NCI-H2081 treated with DMSO at 0.1 percent for 48 hours (cell line): Measurements from ENCODE around the gene SHISAL2A.

Experiments used
- DNase-seq: peaks from one replicate; lab custom pipeline; 2025; lab: John Stamatoyannopoulos, UW

The SHISAL2A gene

DNA sequence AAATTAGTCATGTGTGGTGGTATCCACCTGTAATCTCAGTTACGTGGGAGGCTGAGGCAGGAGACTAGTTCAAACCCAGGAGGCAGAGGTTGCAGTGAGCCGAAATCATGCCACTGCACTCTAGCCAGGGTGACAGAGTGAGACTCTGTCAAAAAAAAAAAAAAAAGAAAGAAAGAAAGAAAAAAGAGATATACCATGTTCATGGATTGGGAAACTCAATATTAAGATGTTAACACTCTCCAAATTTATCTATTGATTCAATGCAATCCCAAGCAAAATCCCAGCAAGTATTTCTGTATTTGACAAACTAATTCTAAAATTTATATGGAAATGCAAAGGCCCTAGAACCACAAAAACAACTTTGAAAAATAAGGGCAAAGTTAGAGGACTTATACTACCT is 11.0 kb upstream of the SHISAL2A start:
- DNase-seq, result no peak

DNA sequence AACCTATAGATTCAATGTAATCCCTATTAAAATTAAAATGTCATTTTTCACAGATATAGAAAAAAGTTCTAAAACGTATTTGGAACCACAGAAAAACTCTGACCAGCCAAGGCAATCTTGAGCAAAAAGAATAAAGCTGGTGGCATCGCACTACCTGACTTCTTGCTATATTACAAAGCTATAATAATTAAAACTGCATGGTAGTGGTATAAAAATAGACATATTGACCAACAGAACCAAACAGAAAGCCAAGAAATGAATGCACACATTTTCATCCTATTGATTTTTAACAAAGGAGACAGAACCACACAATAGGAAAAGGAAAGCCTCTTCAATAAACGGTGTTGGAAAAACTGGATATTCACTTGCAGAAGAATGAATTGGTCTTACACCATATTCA is 9.2 kb upstream of the SHISAL2A start:
- no peak for DNase-seq

DNA sequence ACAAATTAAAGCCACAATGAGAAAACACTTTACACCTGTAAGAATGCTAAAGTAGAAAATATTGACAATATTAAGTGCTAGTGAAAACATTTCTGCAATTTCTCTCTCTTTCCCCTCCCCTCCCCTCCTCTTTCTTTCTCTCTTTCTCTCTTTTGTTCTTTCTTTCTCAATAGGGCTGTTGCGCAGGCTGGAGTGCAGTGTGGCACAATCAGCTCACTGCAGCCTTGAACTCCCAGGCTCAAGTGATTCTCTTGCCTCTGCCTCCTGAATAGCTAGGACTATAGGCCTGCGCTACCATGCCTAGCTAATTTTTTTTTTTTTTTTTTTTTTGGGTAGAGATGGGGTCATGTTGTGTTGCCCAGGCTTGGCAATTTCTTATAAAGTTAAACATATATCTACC is 5.9 kb upstream of the SHISAL2A start:
- DNase-seq, result no peak

DNA sequence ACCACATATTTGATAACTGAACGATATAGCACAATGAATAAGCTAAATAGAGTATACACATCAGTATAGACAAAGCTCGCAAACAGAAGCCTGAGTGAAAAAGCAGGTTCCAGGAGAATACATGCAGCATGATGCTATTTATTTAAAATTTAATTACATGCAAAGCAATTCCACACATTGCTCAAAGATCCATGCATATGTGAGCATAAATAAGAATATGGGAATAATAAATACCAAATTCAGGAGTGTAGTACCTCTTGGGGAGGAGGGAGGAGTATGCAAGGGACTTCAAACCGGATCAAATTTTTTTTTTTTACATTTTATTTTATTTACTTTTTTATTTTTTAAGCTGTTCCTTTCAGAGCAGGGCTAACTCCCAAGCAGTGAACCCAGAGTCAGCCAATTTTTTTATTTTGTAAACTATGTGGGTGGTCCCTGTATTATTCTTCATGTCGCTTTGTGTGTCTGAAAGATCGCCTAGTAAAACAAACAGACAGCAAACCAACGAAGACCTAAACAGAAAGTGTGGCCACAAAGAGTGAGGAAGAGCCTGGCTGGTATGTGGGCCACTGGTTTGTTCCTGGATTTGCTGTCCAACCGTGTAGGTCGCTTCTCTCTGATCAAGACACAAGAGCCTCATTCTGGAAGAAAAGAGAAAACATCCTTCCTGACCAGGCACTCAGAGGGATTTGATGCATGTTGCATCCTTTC is 4.2 kb upstream of the SHISAL2A start:
- no peak for DNase-seq

DNA sequence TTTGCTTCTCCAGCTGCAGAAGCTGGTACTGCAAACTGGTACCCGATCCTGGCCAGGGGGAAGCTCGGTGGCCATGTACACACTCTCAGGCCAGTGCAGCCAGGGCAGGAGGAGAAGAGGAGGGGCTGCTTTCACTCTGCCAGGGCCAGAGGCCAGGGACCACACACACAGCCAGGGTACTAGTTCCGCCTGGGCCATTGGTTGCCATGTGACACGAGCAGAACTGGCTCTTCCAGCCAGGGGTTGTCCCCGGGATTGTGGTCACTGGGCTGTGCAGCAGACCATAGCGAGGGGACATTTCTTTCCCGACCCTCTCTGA is 3.7 kb upstream of the SHISAL2A start:
- no peak for DNase-seq

DNA sequence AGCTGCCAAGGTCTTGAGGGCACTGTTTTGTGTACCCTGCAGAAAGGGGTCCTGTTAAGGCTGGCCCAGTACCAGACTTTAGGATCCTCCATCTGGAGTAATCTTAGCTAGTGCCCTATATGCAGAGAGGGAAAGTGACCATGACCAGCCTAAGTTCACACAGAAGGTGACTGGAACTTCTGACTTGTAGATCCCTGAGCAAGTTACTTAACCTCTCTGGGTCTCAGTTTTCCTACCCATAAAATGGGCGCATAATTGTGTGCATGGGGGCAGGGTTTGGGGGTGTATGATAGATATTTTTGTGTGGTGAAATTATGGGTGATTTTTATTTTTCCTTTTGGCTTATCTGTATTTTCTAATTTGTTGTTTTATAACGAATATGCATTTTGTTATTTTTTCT is 3.3 kb upstream of the SHISAL2A start:
- no peak for DNase-seq

DNA sequence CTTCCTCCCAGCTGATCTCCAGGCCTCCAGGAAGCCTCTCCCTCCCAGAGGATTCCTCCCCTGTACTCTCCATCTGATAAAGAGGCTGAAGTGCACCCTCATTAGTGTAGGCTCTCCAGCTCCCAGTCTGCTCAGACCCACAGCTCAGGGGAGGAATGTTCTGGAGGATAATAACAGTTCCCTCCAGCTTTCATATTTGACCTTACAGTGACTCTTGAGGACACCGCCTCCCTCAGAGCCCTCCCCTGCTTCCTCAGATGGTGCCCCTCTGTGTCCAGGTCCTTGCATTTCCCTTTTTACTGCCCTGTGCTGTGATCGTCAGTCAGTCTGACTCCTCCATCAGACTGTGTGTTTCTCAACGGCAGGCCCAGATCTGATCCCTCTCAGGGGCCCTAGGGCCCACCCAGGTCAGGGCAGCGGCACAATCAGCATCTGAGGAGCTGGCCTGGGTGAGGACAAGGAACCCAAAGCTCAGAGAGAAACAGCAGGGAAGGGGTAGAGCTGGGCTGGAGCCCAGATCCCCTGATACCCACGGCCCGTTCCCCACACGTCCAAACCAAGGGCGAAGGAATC is 1.1 kb upstream of the SHISAL2A start:
- DNase-seq, result no peak

DNA sequence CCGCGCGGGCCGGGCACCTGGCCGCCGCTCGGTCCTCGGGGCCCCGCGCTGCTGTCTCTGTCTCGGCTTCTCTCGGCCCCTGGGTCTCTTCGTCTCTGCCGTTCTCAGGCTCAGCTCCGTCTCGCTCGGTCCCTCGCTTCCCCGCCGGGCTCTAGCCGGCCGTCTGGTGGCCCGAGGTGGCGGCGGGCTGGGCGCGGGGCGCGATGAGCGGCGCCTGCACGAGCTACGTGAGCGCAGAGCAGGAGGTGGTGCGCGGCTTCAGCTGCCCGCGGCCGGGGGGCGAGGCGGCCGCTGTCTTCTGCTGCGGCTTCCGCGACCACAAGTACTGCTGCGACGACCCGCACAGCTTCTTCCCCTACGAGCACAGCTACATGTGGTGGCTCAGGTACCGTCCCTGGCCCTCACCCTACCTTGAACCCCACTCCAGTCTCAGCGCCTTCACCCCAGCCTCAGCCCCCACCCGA is 355 bp downstream of the SHISAL2A start:
- DNase-seq, result no peak

DNA sequence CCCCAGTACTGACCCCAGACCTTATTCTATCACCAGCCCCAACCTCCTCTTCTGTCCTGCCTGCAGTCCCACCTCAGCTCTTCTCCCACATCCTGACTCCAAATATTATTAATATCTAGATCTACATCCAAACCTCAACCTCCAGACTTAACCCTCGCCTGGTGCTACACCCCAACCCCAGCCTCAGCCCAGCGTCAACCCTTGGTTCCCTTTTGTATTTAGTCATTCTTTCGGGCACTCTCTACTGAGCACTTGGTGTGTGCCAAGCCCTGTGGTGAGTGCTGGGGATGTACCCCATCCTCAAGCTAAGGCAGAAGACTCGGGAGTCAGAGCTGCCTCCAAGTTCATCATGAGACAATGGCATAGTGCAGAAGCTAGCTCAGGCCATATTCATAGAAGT is 1.1 kb downstream of the SHISAL2A start:
- no peak for DNase-seq

DNA sequence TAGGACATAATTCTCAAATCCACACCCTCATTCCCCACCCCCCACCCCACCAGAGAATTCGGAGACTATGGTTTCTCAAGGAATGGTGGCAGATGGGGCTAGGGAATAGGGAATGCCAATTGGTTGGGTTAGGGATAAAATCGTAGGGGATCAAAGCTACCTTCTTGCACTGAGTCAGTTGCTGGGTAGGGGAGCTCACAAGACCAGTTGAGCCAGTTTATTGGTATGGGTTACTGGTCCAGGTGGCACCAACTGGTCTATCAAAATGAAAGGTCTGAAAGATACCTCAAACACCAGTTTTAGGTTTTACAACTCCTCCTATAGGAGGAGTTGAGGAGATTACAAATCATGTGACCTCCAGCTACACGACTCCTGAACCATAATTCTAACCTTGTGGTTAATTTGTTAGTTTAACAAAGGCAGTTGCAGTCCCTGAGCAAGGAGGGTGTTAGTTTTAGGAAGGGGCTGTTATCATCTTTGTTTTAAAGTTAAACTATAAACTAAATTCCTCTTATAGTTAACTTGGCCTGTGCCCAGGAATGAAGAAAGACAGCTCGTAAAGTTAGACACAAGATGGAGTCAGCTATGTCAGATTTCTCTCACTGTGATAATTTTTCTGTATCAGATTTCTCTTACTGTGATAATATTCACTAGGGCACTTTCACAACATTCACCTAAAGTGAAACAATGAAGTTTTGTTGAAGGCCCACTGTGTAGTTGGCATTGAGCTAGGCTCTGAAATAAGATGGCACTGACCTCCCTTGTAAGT is 2.5 kb downstream of the SHISAL2A start:
- DNase-seq, result no peak

DNA sequence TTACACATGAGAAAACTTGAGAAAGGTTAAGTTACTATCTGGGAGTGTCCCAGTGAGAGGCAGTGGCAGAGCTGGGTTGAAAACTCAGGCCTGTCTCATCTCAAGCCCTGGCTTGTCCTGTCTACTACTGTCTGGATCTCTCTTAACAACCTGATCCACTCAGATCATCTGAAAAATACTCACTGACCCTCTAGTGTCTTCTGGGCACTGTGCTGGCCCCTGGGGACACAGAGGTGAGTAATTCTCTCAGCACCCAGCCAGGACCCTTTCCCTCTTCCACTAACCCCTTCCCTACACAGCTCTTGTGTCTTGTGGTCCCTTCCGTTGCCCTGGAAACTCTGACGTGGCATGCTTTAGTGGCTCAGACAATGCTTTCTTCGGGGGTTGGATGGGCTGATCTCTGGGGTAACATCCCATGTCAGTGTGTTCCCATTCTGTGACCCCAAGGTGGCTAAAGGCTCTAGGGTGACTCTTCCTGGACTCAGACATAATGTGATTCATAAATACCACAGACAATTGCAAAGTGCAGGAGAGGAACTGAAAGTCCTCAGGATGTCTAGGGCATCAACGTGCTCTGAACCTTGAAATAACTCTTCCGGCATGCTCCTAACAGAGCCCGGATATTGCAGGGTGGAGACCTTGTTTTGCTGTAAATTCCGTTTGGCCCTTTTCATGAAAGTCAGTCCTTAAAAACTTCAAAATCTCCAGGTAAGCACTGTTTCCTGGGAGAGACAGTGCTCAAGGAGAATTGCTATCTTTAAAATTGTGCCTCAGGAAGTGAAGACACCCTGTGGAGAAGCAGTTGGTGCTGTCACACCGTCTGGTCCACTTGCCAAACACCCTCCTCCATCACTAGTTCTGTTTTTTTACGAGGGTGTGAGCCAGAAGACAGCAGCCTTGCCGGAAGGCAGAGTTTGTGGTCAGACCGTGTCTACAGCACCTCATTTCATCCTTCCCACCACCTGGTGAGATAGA is 4.0 kb downstream of the SHISAL2A start:
- DNase-seq, result no peak

DNA sequence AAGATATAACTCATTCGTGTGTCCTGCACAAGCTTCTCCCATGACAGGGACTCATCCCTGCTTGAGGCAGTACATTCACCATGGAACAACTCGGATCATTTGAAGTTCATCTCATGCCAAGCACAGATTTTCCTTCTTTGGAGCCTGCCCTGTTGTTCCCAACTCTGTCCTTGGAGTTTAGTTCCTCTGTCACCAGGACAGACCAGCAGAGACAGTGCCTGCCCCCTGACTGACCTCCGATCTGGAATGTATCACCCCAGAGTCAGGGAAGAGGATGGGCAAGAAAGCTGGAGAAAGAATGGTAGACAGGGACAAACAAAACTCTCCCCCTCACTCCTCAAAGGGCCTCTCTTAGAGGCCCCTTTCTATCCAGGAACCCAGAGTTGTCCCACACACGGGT is 5.0 kb downstream of the SHISAL2A start:
- no peak for DNase-seq

DNA sequence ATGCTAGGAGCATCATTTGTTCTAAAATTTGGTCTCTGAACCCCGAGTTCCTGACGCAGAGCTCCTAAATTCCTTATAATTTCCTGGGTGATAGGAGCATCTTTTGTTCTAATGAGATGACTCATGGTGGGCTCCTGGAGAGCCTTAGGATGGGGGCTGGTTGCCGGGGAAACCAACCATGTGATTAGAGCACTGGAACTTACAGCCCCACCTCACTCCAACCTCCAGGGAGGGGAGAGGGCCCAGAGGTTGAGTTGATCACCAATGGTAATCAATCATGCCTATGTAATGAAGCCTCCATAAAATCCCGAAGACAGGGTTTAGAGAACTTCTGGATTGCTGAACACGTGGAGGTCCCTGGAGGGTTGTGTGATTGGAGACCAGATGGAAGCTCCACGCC is 7.7 kb downstream of the SHISAL2A start:
- DNase-seq, result no peak

DNA sequence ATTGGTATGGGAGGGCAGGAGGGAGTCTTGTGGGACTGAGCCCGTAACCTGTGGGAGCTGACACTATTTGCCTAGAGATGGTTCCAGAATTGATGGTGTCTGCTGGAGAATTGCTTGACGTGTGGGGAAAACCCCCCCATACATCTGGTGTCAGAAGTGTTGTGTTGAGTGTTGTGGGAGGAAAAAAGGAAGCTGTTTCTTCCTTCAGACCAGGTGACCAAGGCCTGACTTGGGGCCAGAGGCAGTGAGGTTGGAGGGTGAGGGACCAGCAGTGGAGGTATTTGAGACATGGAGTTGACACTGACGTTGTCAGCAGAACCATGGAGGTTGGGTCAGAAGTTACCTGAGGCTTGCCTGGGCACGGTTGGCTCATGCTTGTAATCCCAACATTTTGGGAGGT is 8.3 kb downstream of the SHISAL2A start:
- DNase-seq, result no peak

DNA sequence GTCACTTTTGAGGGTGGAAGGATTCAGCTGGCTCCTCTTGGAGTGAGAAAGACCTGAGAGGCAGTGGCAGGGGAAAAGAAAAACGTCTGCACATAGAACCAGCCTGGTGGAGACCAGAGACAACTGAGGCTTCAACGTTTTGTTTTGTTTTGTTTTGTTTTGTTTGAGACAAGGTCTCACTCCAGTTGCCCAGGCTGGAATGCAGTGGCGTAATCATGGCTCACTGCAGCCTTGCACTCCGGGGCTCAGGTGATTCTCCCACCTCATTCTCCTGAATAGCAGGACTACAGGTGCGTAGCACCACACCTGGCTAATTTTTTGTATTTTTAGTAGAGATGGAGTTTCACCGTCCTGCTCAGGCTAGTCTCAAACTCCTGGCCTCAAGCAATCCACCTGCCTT is 12.3 kb downstream of the SHISAL2A start:
- no peak for DNase-seq

DNA sequence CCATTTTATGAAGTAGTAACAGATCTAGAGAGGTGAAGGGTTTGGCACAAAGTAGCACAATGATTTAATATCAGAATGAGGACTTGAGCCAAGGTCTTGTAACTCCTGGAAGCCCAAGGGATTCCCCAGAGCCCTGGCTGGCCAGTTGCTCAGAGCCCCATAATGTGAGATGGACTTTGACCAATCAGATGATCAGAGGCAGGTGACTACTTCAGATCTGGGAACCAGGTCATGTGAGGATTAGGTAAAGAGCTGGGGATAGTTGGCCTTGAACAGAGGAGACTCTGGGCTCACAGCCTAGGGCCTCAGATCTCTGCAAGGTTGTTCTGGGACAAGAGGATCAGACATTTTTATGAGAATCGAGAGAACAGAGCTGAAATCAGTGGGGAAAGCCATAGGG is 18.9 kb downstream of the SHISAL2A start:
- DNase-seq, result no peak

DNA sequence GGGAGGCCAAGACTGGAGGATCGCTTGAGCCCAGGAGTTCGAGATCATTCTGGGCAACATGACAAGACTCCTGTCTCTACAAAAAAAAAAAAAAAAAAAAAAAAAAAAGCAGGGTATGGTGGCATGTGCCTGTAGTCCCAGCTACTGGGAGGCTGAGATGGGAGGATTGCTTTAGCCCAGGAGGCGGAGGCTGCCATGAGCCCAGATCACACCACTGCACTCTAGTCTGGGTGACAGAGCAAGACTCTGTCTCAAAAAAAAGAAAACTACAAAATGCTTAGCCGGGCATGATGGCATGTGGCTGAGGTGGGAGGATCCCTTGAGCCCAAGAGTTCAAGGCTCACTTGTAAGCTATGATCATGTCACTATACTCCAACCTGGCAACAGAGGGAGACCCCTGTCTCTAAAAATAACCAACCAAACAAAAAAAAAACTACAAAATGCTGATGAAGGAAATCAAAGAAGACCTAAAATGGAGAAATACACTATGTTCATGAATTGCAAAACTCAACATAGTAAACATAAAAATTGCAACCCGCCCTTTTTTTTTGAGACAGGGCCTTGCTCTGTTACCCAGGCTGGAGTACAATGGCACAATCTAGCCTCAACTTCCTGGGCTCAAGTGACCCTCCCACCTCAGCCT is 20.4 kb downstream of the SHISAL2A start:
- DNase-seq, result no peak

DNA sequence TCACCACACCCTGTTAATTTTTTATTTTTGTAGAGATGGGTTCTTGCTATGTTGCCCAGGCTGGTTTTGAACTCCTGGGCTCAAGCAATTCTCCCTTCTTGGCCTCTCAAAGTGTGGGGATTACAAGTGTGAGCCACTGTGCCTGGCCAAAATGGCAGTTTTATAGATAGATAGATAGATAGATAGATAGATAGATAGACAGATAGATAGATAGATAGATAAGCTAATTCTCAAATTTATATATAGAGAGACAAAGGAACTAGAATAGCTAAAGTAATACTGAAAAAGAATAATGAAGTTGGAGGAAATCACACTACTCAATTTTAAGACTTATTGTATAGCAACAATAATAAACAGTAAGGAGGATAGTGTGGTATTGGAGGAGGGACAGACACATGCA is 21.1 kb downstream of the SHISAL2A start:
- no peak for DNase-seq

DNA sequence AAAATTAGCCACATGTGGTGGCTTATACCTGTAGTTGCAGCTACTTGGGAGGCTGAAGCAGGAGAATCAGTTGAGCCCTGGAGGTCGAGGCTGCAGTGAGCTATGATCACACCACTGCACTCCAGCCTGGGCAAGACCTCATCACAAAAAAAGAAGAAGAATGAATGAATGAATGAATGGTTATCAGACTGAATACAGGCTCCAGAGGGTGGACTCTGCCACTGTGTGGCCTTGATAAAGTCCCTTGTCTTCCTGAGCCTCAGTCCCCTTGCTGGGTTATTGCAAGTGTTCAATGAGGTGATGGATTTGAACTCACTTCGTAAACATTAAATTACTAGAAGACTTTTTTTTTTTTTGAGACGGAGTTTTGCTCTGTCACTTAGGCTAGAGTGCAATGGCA is 24.7 kb downstream of the SHISAL2A start:
- DNase-seq, result no peak

DNA sequence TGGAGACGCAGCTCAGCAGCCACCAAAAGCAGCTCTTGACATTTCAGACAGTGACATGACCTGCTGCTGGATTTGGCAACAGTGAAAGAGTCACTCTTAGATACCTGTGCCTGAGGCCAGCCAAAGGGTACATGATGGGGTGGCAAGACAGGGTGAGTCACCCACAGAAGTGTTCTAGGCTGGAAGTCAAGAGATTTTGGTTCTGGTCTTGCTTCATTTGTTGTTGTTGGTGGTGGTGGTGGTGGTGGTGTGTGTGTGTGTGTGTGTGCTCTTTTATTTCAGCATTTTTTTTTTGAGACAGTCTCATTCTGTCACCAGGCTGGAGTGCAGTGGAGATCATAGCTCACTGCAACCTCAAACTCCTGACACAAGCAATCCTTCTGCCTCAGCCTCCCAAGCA is 25.8 kb downstream of the SHISAL2A start:
- no peak for DNase-seq

DNA sequence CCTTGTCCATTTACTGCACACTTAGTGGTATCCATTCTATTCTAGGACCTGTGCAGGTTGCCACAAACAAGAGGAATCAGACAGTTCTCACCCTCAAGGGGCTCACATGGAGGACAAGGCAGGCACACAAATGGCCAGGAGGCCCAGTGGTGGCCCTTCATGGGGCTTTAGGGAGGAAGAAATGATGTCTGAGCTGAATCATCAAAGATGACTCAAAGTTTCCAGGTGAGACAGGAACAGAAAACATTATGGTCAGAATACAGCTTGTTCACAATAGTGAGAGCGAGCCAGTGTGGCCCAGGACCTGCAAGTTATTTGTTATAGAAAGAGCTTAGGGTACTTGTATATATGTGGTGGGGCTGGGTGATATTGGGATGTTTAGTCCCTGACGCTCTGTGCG is 26.4 kb downstream of the SHISAL2A start:
- DNase-seq, result no peak
